Hepatocyte (in vitro differentiated cells): Measurements from ENCODE around the gene SND1.

Experiments
- CTCF ChIP-seq: fragments of 200-600 bp; sonication (generic); IDR thresholded peaks from 2 replicates; pipeline ENCODE4 v1.5.1; 2016; ENCODE audit warnings: antibody characterized with exemption, mild to moderate bottlenecking; ENCODE audit not compliant: poor library complexity
- EZH2 ChIP-seq: fragments of 200-600 bp; sonication (generic); IDR thresholded peaks from 2 replicates; pipeline ENCODE4 v1.6.1; 2016; ENCODE audit warnings: antibody characterized with exemption, mild to moderate bottlenecking, borderline replicate concordance
- EZH2phosphoT487 ChIP-seq: fragments of 200-600 bp; sonication (generic); IDR thresholded peaks from one replicate; pipeline ENCODE4 v1.6.1; 2018; ENCODE audit warnings: antibody characterized with exemption, mild to moderate bottlenecking, low read depth, moderate library complexity; ENCODE audit not compliant: unreplicated experiment, severe bottlenecking

- TF ChIP-seq CTCF (no peak), EZH2 (no peak), EZH2phosphoT487 (no peak)
Observed at GRCh38 chr7:127647636-127648035, 4.4 kb upstream of the SND1 start.
